KG1 (cell line): ENCODE data around the gene SLC22A23.
A peak's percentile ranks its signal among the peaks of the same experiment; 100 is the strongest.

ENCODE experiments used
- DNase-seq: peaks from one replicate; lab custom pipeline; 2025; lab: John Stamatoyannopoulos, UW

The SLC22A23 gene

GRCh38 chr6:3421791-3422434, 34.9 kb downstream of the SLC22A23 start:
- DNase-seq: no peak

GRCh38 chr6:3421143-3421542, 35.7 kb downstream of the SLC22A23 start:
- DNase-seq: no peak

- DNase-seq: no peak
These were observed 37.1 kb downstream of the SLC22A23 start for GRCh38 chr6:3419624-3420272.

- DNase-seq: no peak
These were observed 38.3 kb downstream of the SLC22A23 start for GRCh38 chr6:3418496-3419060.

GRCh38 chr6:3417473-3417872, 39.4 kb downstream of the SLC22A23 start:
- no peak for DNase-seq

GRCh38 chr6:3415490-3415889, 41.4 kb downstream of the SLC22A23 start:
- DNase-seq: no peak

GRCh38 chr6:3415082-3415453, 41.8 kb downstream of the SLC22A23 start:
- DNase-seq: no peak

- no peak for DNase-seq
These were observed 42.3 kb downstream of the SLC22A23 start for GRCh38 chr6:3414327-3415081.

GRCh38 chr6:3413592-3413991, 43.3 kb downstream of the SLC22A23 start:
- no peak for DNase-seq

GRCh38 chr6:3412779-3413500, 43.9 kb downstream of the SLC22A23 start:
- DNase-seq: no peak

- DNase-seq: no peak
These were observed 44.7 kb downstream of the SLC22A23 start for GRCh38 chr6:3411967-3412778.

- DNase-seq: peak; percentile 19
These were observed 46.2 kb downstream of the SLC22A23 start for GRCh38 chr6:3410385-3411360.

- DNase-seq: no peak
These were observed 47.0 kb downstream of the SLC22A23 start for GRCh38 chr6:3409699-3410384.

GRCh38 chr6:3408665-3409064, 48.2 kb downstream of the SLC22A23 start:
- no peak for DNase-seq

- DNase-seq: no peak
These were observed 49.0 kb downstream of the SLC22A23 start for GRCh38 chr6:3407840-3408239.

- no peak for DNase-seq
These were observed 49.7 kb downstream of the SLC22A23 start for GRCh38 chr6:3406891-3407809.

GRCh38 chr6:3406362-3406821, 50.5 kb downstream of the SLC22A23 start:
- DNase-seq: no peak

- no peak for DNase-seq
These were observed 51.2 kb downstream of the SLC22A23 start for GRCh38 chr6:3405679-3406078.
